Endodermal cell (in vitro differentiated cells): ENCODE data around the gene OLFML3. TPM values are rescaled to one million over a fixed set of nuclear protein-coding genes. Genes with fewer than 3 reads are reported as not detected.
"Not testable (repeated sequence)": the region's sequence is repeated elsewhere in the genome, so short reads cannot be mapped to it uniquely, and the experiment has no call there.

Experiments
- DNase-seq: peaks from one replicate; pipeline ENCODE4 v3.0.0-alpha.2; 2017
- H3K27ac ChIP-seq: 2 replicates; pipeline ENCODE4 v1.5.1; 2013; ENCODE audit warnings: mild to moderate bottlenecking, low read depth, low read length, moderate library complexity
- H3K27me3 ChIP-seq: 2 replicates; pipeline ENCODE4 v1.6.1; 2013; ENCODE audit warnings: mild to moderate bottlenecking, low read length, moderate library complexity; ENCODE audit not compliant: insufficient read depth, control insufficient read depth, poor library complexity, severe bottlenecking
- H3K36me3 ChIP-seq: 2 replicates; pipeline ENCODE4 v1.7.0; 2013; ENCODE audit warnings: mild to moderate bottlenecking, low read length, moderate library complexity; ENCODE audit not compliant: control insufficient read depth, insufficient read depth
- H3K4me1 ChIP-seq: one replicate; pipeline ENCODE4 v1.7.0; 2013; ENCODE audit warnings: low read length; ENCODE audit not compliant: control insufficient read depth, insufficient read depth
- H3K4me3 ChIP-seq: 2 replicates; pipeline ENCODE4 v1.5.1; 2013; ENCODE audit warnings: mild to moderate bottlenecking, low read length, moderate library complexity
- H3K9ac ChIP-seq: 2 replicates; pipeline ENCODE4 v1.6.1; 2013; ENCODE audit warnings: mild to moderate bottlenecking, low read length, moderate library complexity; ENCODE audit not compliant: poor library complexity, severe bottlenecking; ENCODE audit errors: extremely low read depth
- H3K9me3 ChIP-seq: 2 replicates; pipeline ENCODE4 v1.6.1; 2013; ENCODE audit warnings: mild to moderate bottlenecking, low read length, moderate library complexity; ENCODE audit not compliant: control insufficient read depth
- H3K27ac Mint-ChIP-seq: 2 replicates; pipeline ENCODE4 v1.8.0; 2020; ENCODE audit warnings: mixed read lengths
- H3K27me3 Mint-ChIP-seq: 2 replicates; pipeline ENCODE4 v1.8.0; 2021; ENCODE audit warnings: mild to moderate bottlenecking, mixed read lengths; ENCODE audit not compliant: insufficient read depth
- H3K36me3 Mint-ChIP-seq: 2 replicates; pipeline ENCODE4 v1.8.0; 2020; ENCODE audit warnings: low read depth, mixed read lengths
- H3K4me1 Mint-ChIP-seq: 2 replicates; pipeline ENCODE4 v1.8.0; 2020; ENCODE audit warnings: mixed read lengths
- H3K4me3 Mint-ChIP-seq: 2 replicates; pipeline ENCODE4 v1.8.0; 2020; ENCODE audit warnings: mild to moderate bottlenecking, moderate library complexity, mixed read lengths
- H3K9me3 Mint-ChIP-seq: 2 replicates; pipeline ENCODE4 v1.8.0; 2020; ENCODE audit warnings: mild to moderate bottlenecking, mixed read lengths
- WGBS, 2 experiments: methylation state at CpG; one replicate each; pipeline versions ENCODE4 v1.1.5 to v1.1.7; 2013; ENCODE audit warnings: missing lambda C conversion rate in 2 of 2, mixed read lengths in 1 of 2; ENCODE audit not compliant: insufficient coverage in 1 of 2, insufficient read length in 1 of 2; 5-methylcytosine and 5-hydroxymethylcytosine counted together
- total RNA-seq, 2 donors: library from RNA; stranded (reverse); fragmentation: NEBNext Ultra II Directional in 1 of 2; extraction: Animal tissue kit (Norgen Biotek cat#: 25700) in 1 of 2; gene quantifications; 2 replicates in 1 of 2; 3 replicates in 1 of 2; pipeline ENCODE4 v1.2.1, GENCODE V29; 2021
- TF ChIP-seq, protein P1 (sequence below): fragments of 200-600 bp; sonication (generic); conservative IDR thresholded peaks from 2 replicates; pipeline ENCODE4 v1.5.0; 2021; ENCODE audit warnings: antibody characterized with exemption, mild to moderate bottlenecking

Gene OLFML3
- total RNA-seq, 2 donors from 2014 or later: 4.3 to 14.8 TPM

DNA sequence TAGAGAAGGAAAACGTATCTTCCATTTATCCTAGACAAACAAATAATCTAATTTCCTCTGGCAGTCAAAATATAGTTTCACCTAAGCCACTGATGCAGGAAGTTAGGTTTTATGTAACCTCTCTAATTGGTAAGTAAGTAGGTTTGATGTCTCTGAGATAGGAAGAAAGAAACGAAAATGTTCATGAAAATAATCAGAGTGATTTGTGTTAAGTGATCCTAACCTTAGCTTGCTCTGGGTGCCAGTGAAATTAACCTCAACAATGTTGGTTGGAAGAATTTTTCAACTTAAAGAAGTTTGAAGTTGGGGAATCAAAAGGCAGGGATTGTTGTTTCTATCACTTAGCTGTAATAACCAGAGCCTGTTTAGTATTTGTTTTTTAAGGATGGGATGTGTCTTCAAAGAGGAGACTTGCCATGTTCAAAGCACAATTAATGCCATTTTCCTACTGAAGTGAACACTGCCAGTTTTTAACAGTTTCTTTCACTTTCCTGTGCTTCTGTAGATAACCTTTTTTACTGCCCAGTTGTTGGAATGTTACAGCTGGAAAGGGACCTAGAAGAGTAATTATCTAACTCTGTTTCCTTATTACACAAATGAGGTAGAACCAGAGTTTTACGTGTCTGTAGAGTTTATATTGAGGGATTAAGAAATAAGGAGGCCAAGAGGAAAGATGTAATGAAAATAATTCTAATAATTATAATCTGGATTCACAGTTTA is 31.7 kb upstream of the OLFML3 start:
- Mint-ChIP-seq H3K27me3 (no peaks in the 10 kb centered on the region), H3K4me3 (no peak overlapping the region)
- H3K27ac ChIP-seq: no peak overlapping the region

DNA sequence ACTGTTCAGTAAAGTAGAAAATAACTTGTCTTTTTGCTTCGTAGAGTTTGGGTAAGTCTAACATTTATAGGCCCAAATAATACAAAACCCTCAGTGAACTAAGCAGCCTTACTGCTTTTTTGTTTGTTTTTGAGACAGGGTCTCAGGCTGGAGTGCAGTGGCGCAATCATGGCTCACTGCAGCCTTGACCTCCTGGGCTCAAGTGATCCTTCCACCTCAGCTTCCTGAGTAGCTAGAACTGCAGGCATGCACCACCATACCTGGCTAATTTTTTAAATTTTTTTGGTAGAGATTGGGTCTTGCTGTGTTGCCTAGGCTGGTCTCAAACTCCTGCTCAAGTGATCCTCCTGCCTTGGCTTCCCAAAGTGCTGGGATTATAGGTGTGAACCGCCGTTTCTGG is 31.1 kb upstream of the OLFML3 start:
- not testable (repeated sequence) for H3K27ac Mint-ChIP-seq, H3K27me3 Mint-ChIP-seq, H3K27ac ChIP-seq, H3K9me3 ChIP-seq, H3K36me3 ChIP-seq, H3K4me3 ChIP-seq, H3K9me3 Mint-ChIP-seq, DNase-seq, H3K27me3 ChIP-seq, H3K9ac ChIP-seq, H3K4me3 Mint-ChIP-seq
- 96% methylated on average over 4 of the region's 4 CpGs; no CpG with 5 or more reads in 1 of the 2 experiments for WGBS, 2 experiments
- H3K4me1 ChIP-seq: peaks cover 16% of the 10 kb centered on the region
- Mint-ChIP-seq H3K36me3 (peaks cover 17% of the 10 kb centered on the region), H3K4me1 (peaks cover 27% of the 10 kb centered on the region)

More for the DNA sequence above, 31.7 kb upstream of the OLFML3 start:
- Histone ChIP-seq H3K36me3 (peaks cover 14% of the 10 kb centered on the region), H3K9me3 (no peaks in the 10 kb centered on the region), H3K4me1 (peaks cover 16% of the 10 kb centered on the region), H3K4me3 (peak overlapping the region; percentile 62), H3K27me3 (no peaks in the 10 kb centered on the region), H3K9ac (no peak overlapping the region)
- 88 to 100% methylated on average over 1 to 2 of the region's 3 CpGs for WGBS, 2 experiments
- Mint-ChIP-seq H3K27ac (peak overlapping the region; percentile 12), H3K9me3 (no peaks in the 10 kb centered on the region), H3K36me3 (peaks cover 17% of the 10 kb centered on the region), H3K4me1 (peaks cover 27% of the 10 kb centered on the region)
- TF ChIP-seq, protein P1, sequence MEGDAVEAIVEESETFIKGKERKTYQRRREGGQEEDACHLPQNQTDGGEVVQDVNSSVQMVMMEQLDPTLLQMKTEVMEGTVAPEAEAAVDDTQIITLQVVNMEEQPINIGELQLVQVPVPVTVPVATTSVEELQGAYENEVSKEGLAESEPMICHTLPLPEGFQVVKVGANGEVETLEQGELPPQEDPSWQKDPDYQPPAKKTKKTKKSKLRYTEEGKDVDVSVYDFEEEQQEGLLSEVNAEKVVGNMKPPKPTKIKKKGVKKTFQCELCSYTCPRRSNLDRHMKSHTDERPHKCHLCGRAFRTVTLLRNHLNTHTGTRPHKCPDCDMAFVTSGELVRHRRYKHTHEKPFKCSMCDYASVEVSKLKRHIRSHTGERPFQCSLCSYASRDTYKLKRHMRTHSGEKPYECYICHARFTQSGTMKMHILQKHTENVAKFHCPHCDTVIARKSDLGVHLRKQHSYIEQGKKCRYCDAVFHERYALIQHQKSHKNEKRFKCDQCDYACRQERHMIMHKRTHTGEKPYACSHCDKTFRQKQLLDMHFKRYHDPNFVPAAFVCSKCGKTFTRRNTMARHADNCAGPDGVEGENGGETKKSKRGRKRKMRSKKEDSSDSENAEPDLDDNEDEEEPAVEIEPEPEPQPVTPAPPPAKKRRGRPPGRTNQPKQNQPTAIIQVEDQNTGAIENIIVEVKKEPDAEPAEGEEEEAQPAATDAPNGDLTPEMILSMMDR: no peak
- DNase-seq: no peak

DNA sequence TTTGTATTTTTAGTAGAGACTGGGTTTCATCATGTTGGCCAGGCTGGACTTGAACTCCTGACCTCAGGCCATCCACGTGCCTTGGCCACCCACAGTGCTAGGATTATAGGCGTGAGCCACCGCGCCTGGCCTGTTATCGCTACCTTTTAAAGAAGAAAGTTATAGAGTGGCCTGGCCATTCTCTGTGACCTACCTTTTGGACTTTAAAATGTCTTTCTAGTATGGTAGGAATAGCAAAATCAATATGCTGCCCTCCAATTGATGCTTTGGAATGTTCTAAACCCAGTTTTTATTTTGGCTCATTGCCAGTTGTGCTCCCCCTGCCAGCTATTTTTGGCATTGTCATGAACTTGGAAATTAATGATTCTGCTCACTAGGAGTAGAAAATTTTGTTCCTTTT is 30.3 kb upstream of the OLFML3 start:
- Histone ChIP-seq H3K9me3 (no peaks in the 10 kb centered on the region), H3K4me1 (peaks cover 16% of the 10 kb centered on the region), H3K36me3 (peaks cover 6% of the 10 kb centered on the region), H3K27me3 (no peaks in the 10 kb centered on the region), H3K9ac (no peak overlapping the region), H3K27ac (no peak overlapping the region), H3K4me3 (no peak overlapping the region)
- H3K27ac Mint-ChIP-seq: no peak overlapping the region
- no peaks in the 10 kb centered on the region for H3K9me3 Mint-ChIP-seq
- peaks cover 27% of the 10 kb centered on the region for H3K4me1 Mint-ChIP-seq
- DNase-seq: no peak
- H3K27me3 Mint-ChIP-seq: no peaks in the 10 kb centered on the region
- peaks cover 17% of the 10 kb centered on the region for H3K36me3 Mint-ChIP-seq
- 95% methylated on average over 5 of the region's 5 CpGs; no CpG with 5 or more reads in 1 of the 2 experiments for WGBS, 2 experiments
- TF ChIP-seq, protein P1: peak; percentile 55
- no peak overlapping the region for H3K4me3 Mint-ChIP-seq
